ENCODE measurements around the gene DYNC2H1. TPM values are rescaled to one million over a fixed set of nuclear protein-coding genes. Genes with fewer than 3 reads are reported as not detected.

DYNC2H1 gene
- total RNA-seq, 1 donor from 2014 or later, result 7.1 TPM

- TF ChIP-seq CTCF (IDR thresholded peaks at IDR 0.05), result no peak
- H3K4me3 ChIP-seq, result no peak overlapping the region
- no peaks in the 10 kb centered on the region for H3K27me3 ChIP-seq
- H3K27ac ChIP-seq, result no peak overlapping the region
- no peaks in the 10 kb centered on the region for H3K9me3 ChIP-seq
- no peaks in the 10 kb centered on the region for H3K36me3 ChIP-seq
- intact Hi-C loops (cut with DNase I), result no loop called here
- DNase-seq (ENCODE audit: low spot score in 2 of 2), result no peak
- H3K4me1 ChIP-seq, result no peaks in the 10 kb centered on the region
Measured at GRCh38 chr11:103384652-103385051, 275.4 kb downstream of the DYNC2H1 start.

- DNase-seq (ENCODE audit: low spot score in 2 of 2), result no peak
- Histone ChIP-seq H3K36me3 (peaks cover 0 to 12% of the 10 kb centered on the region in 2 donors), H3K4me1 (no peaks in the 10 kb centered on the region), H3K9me3 (no peaks in the 10 kb centered on the region), H3K27me3 (no peaks in the 10 kb centered on the region), H3K27ac (no peak overlapping the region), H3K4me3 (no peak overlapping the region)
- intact Hi-C loops (cut with DNase I), result no loop called here
- TF ChIP-seq CTCF (IDR thresholded peaks at IDR 0.05), result no peak
Measured at GRCh38 chr11:103395612-103396011, 286.4 kb downstream of the DYNC2H1 start.

GRCh38 chr11:103396237-103396636 is 287.0 kb downstream of the DYNC2H1 start:
- no peak for TF ChIP-seq CTCF (IDR thresholded peaks at IDR 0.05)
- no peak overlapping the region for H3K4me3 ChIP-seq
- H3K9me3 ChIP-seq, result no peaks in the 10 kb centered on the region
- no peak for DNase-seq (ENCODE audit: low spot score in 2 of 2)
- no peaks in the 10 kb centered on the region for H3K4me1 ChIP-seq
- no peak overlapping the region for H3K27ac ChIP-seq
- H3K27me3 ChIP-seq, result no peaks in the 10 kb centered on the region
- intact Hi-C loops (cut with DNase I), result no loop called here
- H3K36me3 ChIP-seq, result peaks cover 0 to 15% of the 10 kb centered on the region in 2 donors

- no peaks in the 10 kb centered on the region for H3K9me3 ChIP-seq
- no peak for TF ChIP-seq CTCF (IDR thresholded peaks at IDR 0.05)
- H3K27me3 ChIP-seq, result no peaks in the 10 kb centered on the region
- no peak for DNase-seq (ENCODE audit: low spot score in 2 of 2)
- no peaks in the 10 kb centered on the region for H3K4me1 ChIP-seq
- intact Hi-C loops (cut with DNase I), result no loop called here
- no peak overlapping the region for H3K4me3 ChIP-seq
- no peak overlapping the region for H3K27ac ChIP-seq
- H3K36me3 ChIP-seq, result peaks cover 0 to 14% of the 10 kb centered on the region in 2 donors
Measured at GRCh38 chr11:103397369-103397768, 288.1 kb downstream of the DYNC2H1 start.

- Histone ChIP-seq H3K27ac (no peak overlapping the region), H3K4me3 (no peak overlapping the region), H3K4me1 (no peaks in the 10 kb centered on the region), H3K9me3 (no peaks in the 10 kb centered on the region), H3K36me3 (peaks cover 0 to 12% of the 10 kb centered on the region in 2 donors), H3K27me3 (no peaks in the 10 kb centered on the region)
- DNase-seq (ENCODE audit: low spot score in 2 of 2), result no peak
- intact Hi-C loops (cut with DNase I), result no loop called here
- TF ChIP-seq CTCF (IDR thresholded peaks at IDR 0.05), result no peak
Measured at GRCh38 chr11:103398829-103399228, 289.6 kb downstream of the DYNC2H1 start.

GRCh38 chr11:103406357-103406756 is 297.1 kb downstream of the DYNC2H1 start:
- Histone ChIP-seq H3K9me3 (no peaks in the 10 kb centered on the region), H3K4me1 (no peaks in the 10 kb centered on the region), H3K27ac (no peak overlapping the region), H3K36me3 (no peaks in the 10 kb centered on the region), H3K4me3 (no peak overlapping the region), H3K27me3 (no peaks in the 10 kb centered on the region)
- no peak for DNase-seq (ENCODE audit: low spot score in 2 of 2)
- intact Hi-C loops (cut with DNase I), result no loop called here
- no peak for TF ChIP-seq CTCF (IDR thresholded peaks at IDR 0.05)

All from ascending aorta (tissue), 2 donors.